BE2C (cell line): ENCODE data around the gene RNF19B.

Source experiments
- DNase-seq: peaks from one replicate; pipeline ENCODE4 v3.0.0-alpha.2; 2020
- H3K27me3 ChIP-seq: fragments of 250-450 bp; sonication (Bioruptor Pico); 2 replicates; pipeline ENCODE4 v1.5.1; 2020; ENCODE audit warnings: mild to moderate bottlenecking
- H3K36me3 ChIP-seq: fragments of 250-450 bp; sonication (Bioruptor Pico); 2 replicates; pipeline ENCODE4 v1.5.1; 2020; ENCODE audit warnings: mild to moderate bottlenecking
- H3K4me1 ChIP-seq: fragments of 250-450 bp; sonication (Bioruptor Pico); 2 replicates; pipeline ENCODE4 v1.5.1; 2020
- H3K4me3 ChIP-seq: 2 replicates; pipeline ENCODE4 v1.5.1; 2011; ENCODE audit warnings: low read depth, low read length
- H3K9me3 ChIP-seq: fragments of 250-450 bp; sonication (Bioruptor Pico); 2 replicates; pipeline ENCODE4 v1.5.1; 2020
- TF ChIP-seq, protein P1 (sequence below): IDR thresholded peaks from 2 replicates; pipeline ENCODE4 v1.5.1; 2012; ENCODE audit warnings: mild to moderate bottlenecking, low read depth, low read length

The RNF19B gene

DNA sequence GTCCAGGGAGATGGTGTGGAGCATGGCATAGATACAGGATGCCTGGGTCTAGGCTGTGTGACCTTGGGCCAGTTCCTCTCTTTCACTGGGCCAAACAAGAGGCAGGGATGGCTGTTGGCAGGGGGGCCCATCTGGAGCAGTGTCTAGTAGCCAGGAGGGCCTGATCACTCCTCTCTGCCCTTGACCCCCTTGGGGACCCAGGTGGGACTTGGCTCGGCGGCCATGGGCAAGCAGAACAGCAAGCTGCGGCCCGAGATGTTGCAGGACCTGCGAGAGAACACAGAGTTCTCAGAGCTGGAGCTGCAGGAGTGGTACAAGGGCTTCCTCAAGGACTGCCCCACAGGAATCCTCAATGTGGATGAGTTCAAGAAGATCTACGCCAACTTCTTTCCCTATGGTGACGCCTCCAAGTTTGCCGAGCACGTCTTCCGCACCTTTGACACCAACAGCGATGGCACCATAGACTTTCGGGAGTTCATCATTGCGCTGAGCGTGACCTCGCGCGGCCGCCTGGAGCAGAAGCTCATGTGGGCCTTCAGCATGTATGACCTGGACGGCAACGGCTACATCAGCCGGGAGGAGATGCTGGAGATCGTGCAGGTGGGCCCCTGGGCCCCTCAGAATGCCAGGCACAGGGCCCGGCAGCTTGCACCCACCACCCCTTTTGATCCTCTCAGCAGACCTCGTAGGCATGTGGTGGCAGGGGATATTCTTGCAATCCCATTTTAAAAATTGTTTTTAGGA is 75.8 kb downstream of the RNF19B start:
- Histone ChIP-seq H3K27me3 (peaks cover 9% of the 10 kb centered on the region), H3K9me3 (no peaks in the 10 kb centered on the region), H3K4me1 (no peaks in the 10 kb centered on the region), H3K36me3 (no peaks in the 10 kb centered on the region), H3K4me3 (no peak overlapping the region)
- TF ChIP-seq, protein P1, sequence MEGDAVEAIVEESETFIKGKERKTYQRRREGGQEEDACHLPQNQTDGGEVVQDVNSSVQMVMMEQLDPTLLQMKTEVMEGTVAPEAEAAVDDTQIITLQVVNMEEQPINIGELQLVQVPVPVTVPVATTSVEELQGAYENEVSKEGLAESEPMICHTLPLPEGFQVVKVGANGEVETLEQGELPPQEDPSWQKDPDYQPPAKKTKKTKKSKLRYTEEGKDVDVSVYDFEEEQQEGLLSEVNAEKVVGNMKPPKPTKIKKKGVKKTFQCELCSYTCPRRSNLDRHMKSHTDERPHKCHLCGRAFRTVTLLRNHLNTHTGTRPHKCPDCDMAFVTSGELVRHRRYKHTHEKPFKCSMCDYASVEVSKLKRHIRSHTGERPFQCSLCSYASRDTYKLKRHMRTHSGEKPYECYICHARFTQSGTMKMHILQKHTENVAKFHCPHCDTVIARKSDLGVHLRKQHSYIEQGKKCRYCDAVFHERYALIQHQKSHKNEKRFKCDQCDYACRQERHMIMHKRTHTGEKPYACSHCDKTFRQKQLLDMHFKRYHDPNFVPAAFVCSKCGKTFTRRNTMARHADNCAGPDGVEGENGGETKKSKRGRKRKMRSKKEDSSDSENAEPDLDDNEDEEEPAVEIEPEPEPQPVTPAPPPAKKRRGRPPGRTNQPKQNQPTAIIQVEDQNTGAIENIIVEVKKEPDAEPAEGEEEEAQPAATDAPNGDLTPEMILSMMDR, result no peak
- no peak for DNase-seq

DNA sequence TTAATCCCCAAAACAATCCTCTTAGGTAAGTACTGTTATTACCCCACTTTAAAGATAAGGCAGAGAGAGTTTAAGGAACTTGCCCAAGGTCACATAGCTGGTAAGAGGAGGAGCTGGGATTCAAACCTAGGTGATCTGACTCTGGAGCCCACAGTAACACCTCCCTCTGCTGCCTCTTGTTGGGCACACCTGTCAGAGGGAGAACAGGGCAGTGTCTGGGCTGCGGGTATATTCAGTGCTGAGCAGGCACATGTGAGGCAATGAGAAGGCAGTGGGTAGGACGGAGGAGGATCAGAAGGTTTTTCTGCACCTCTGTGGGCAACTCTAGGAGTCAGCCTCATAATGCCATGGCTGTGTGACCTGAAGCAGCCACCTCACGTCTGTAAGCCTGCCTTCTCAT is 76.5 kb downstream of the RNF19B start:
- H3K9me3 ChIP-seq, result no peaks in the 10 kb centered on the region
- H3K4me1 ChIP-seq, result no peaks in the 10 kb centered on the region
- TF ChIP-seq, protein P1, result no peak
- H3K27me3 ChIP-seq, result peaks cover 9% of the 10 kb centered on the region
- no peak overlapping the region for H3K4me3 ChIP-seq
- H3K36me3 ChIP-seq, result no peaks in the 10 kb centered on the region
- DNase-seq, result no peak

DNA sequence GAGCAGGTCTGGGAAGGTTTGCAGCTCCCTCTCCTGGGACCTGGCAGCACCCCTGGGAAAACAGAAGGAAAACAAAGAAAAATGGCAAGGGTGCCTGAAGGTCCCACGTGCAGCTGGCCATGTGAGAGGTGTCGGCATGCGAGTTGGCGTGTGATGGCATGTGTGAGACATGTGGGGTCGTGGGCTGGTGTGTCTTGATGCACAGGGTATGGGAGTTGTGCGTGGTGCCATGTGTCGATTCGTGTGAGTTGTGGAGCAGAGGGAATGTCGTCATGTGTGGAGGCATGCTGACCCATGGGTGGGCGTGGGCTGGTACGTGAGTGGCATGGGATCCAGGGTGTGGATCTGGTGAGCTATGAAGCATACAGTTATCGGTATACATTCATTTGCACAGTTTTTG is 77.0 kb downstream of the RNF19B start:
- TF ChIP-seq, protein P1, result no peak
- H3K27me3 ChIP-seq, result peaks cover 9% of the 10 kb centered on the region
- H3K4me1 ChIP-seq, result no peaks in the 10 kb centered on the region

DNA sequence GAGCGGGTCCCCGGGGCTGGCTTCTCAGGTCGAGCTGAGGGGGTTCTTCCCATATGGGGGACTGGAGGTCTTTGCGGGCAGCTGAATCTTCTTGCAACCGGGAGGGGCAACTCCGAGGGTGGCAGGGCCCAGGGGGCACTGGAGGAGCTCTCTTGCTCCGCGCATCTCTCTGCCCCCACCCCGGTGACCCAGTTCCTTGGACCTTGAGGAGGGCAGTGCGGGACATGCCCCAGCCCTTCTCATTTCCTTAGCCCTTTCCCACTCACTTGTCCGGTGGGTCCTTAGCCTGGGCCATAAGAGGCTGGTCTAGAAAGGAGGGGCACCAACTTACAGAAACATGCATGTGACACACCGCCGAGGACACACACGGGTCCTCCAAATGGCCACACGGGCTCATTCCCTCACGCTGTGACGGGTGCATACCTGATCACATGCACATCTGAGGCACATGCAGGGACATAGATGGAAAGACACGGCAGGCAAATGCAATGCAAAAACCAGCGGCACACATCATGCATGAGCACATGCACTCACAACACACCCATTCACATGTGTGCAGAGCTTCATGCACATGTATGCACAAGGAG is 77.7 kb downstream of the RNF19B start:
- H3K36me3 ChIP-seq, result no peaks in the 10 kb centered on the region
- peaks cover 9% of the 10 kb centered on the region for H3K27me3 ChIP-seq
- H3K4me3 ChIP-seq, result no peak overlapping the region
- no peaks in the 10 kb centered on the region for H3K9me3 ChIP-seq
- H3K4me1 ChIP-seq, result no peaks in the 10 kb centered on the region
- TF ChIP-seq, protein P1, result no peak
- no peak for DNase-seq

More for the DNA sequence above, 77.0 kb downstream of the RNF19B start:
- no peaks in the 10 kb centered on the region for H3K9me3 ChIP-seq
- no peak for DNase-seq
- H3K4me3 ChIP-seq, result no peak overlapping the region
- H3K36me3 ChIP-seq, result no peaks in the 10 kb centered on the region
